ENCODE results near the gene TBC1D4. TPM values are rescaled to one million over a fixed set of nuclear protein-coding genes. Genes with fewer than 3 reads are reported as not detected.

Gene TBC1D4
- total and polyA plus RNA-seq, 10 donors = 10.1 to 67.0 (median 21.6) TPM

DNA sequence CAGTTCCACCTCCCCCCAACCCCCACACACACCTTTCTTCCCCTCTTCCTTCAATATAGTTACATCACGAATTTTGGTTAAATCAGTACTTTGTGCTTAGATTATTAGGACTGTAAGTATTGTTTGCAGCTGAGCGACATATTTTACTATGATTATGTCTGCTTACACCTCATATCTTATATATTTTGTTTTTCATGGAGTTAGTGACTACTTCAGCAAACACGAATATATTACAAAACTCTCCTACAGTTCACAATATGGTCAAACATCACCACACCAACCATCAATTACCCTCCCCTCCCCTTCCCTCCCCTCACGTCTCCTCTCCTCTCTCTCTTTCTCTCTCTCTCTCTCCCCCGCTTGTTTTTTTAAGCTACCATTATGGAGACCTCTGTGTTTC is 152.9 kb downstream of the TBC1D4 start:
- Histone ChIP-seq H3K27me3 (replicated peaks in 1 of 7) (no peaks in the 10 kb centered on the region), H3K4me3 (no peak overlapping the region), H3K27ac (no peak overlapping the region), H3K36me3 (no peaks in the 10 kb centered on the region), H3K9me3 (no peaks in the 10 kb centered on the region), H3K4me1 (peaks cover 3 to 27% (median 13%) of the 10 kb centered on the region in 6 donors)
- intact Hi-C loops (cut with DNase I; ENCODE audit: low total_unique reads) = no loop called here
- WGBS, 5 donors = 53 to 90% (median 83%) methylated on average over 4 to 5 of the region's 5 CpGs
- DNase-seq = no peak
- no peak for TF ChIP-seq POLR2AphosphoS5 (IDR thresholded peaks at IDR 0.05)

DNA sequence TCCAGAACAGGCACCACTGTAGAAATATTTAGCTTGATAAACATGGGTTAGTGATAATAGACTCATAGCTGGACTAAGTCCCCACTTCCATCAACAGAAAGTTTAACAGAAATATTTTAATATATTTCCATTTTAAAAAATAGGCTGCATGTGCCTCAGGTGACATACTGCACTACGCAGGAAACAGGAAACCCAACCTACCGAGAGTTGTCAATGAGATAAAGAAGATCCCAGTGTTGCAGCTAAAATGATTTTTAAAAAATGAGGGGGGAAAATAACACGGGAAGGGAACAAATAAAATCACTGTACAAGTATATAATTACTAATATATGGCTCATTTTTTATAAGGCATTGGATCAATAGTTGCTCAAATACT is 154.8 kb downstream of the TBC1D4 start:
- TF ChIP-seq POLR2AphosphoS5 (IDR thresholded peaks at IDR 0.05) (no peak), POLR2A (IDR thresholded peaks at IDR 0.05) (no peak)
- TF ChIP-seq, protein P1, sequence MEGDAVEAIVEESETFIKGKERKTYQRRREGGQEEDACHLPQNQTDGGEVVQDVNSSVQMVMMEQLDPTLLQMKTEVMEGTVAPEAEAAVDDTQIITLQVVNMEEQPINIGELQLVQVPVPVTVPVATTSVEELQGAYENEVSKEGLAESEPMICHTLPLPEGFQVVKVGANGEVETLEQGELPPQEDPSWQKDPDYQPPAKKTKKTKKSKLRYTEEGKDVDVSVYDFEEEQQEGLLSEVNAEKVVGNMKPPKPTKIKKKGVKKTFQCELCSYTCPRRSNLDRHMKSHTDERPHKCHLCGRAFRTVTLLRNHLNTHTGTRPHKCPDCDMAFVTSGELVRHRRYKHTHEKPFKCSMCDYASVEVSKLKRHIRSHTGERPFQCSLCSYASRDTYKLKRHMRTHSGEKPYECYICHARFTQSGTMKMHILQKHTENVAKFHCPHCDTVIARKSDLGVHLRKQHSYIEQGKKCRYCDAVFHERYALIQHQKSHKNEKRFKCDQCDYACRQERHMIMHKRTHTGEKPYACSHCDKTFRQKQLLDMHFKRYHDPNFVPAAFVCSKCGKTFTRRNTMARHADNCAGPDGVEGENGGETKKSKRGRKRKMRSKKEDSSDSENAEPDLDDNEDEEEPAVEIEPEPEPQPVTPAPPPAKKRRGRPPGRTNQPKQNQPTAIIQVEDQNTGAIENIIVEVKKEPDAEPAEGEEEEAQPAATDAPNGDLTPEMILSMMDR (IDR thresholded peaks at IDR 0.05 in 8 of 11, conservative IDR thresholded peaks at IDR 0.05 in 3 of 11) = no peak
- DNase-seq = no peak
- H3K27ac ChIP-seq = peak overlapping the region; percentile 54 to 88 (median 86)

DNA sequence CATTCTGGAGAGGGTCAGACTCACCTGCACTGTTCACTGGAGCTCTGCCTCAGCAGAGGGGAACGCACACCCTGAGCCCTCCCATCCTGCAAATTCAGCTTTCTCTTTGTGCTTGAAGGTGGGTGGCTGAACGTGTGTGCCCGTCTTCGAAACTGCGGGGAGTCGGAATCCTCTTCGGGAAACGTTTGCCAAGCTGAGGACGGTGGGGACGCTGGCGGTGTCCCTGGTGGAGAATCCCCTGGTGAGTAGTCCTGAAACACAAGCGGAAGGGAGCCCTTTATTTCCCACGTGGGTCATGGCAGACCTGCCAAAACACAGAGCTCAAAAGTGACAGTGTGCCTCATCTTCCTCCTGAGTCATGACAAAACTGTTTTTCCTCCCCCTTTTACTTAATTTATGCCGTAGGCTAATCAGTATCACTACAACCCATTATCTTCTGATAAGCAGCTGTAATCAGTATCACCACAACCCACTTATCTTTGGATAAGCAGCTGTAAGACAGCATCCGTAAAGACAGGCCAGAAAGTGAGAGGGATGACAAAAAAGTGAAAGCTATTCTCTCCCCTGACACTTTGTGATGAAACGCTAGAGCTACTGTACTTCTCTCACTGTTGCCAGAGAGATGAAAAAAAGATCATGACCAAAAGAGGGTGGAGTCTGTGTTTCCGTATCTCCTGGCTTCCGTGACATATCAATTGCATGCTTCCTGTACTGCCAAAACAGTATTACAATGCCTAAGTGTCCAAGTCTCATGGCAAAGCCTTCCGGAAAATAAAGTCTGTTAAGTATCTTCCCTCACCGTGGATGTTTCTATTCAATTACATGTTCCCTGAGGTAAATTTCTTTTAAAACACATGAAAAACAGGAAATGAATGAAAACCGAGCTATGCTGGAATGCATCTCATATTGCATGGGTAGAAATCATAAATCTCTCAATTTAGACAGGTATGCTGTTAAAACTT is 155.5 kb downstream of the TBC1D4 start:
- WGBS, 5 donors = 31 to 44% (median 34%) methylated on average over 21 of the region's 21 CpGs
- peak; percentile 77 for DNase-seq
- intact Hi-C loops (cut with DNase I; ENCODE audit: low total_unique reads) = no loop called here
- Histone ChIP-seq H3K27me3 (replicated peaks in 1 of 7) (no peaks in the 10 kb centered on the region), H3K4me3 (peak overlapping the region; percentile 19 to 65 (median 30)), H3K36me3 (no peaks in the 10 kb centered on the region), H3K27ac (peak overlapping the region; percentile 54 to 88 (median 86)), H3K9me3 (no peaks in the 10 kb centered on the region), H3K4me1 (peaks cover 3 to 27% (median 13%) of the 10 kb centered on the region in 6 donors)
- TF ChIP-seq POLR2A (IDR thresholded peaks at IDR 0.05) = no peak
- TF ChIP-seq, protein P1 (IDR thresholded peaks at IDR 0.05 in 8 of 11, conservative IDR thresholded peaks at IDR 0.05 in 3 of 11) = no peak
- peak in 2 of 3 donors; percentile 56 to 76 for TF ChIP-seq POLR2AphosphoS5 (IDR thresholded peaks at IDR 0.05)

More for the DNA sequence above, 154.8 kb downstream of the TBC1D4 start:
- Histone ChIP-seq H3K36me3 (no peaks in the 10 kb centered on the region), H3K4me3 (peak overlapping the region in 4 of 8 donors; percentile 29 to 65 (median 39)), H3K27me3 (replicated peaks in 1 of 7) (no peaks in the 10 kb centered on the region), H3K4me1 (peaks cover 3 to 27% (median 13%) of the 10 kb centered on the region in 6 donors), H3K9me3 (no peaks in the 10 kb centered on the region)
- WGBS, 5 donors = 15 to 24% (median 17%) methylated on average over 3 of the region's 3 CpGs
- intact Hi-C loops (cut with DNase I; ENCODE audit: low total_unique reads) = no loop called here

DNA sequence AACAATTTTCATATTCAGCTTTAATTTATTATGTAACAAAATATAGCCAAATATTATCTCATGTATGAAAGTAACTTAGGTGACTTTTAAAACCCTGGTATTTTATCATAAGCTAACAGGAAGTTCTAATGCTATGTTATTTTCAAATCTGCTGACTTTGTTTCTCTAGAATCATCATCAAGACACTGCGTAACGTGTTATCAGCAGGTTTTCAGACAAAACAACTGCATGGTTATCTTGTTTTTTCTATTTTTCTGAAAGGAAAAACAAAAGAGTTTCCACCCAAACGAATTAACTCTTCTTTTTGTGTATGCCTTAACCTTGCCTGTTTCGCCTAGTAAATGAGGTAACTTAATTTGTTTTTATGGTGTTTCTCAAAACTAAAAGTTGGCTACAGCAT is 156.3 kb downstream of the TBC1D4 start:
- H3K27me3 ChIP-seq (replicated peaks in 1 of 7) = no peaks in the 10 kb centered on the region
- peak overlapping the region; percentile 19 to 65 (median 30) for H3K4me3 ChIP-seq
- H3K9me3 ChIP-seq = no peaks in the 10 kb centered on the region
- TF ChIP-seq, protein P1 (IDR thresholded peaks at IDR 0.05 in 8 of 11, conservative IDR thresholded peaks at IDR 0.05 in 3 of 11) = no peak
- TF ChIP-seq POLR2AphosphoS5 (IDR thresholded peaks at IDR 0.05) (no peak), POLR2A (IDR thresholded peaks at IDR 0.05) (no peak)
- 42 to 60% (median 56%) methylated on average over 4 of the region's 4 CpGs for WGBS, 5 donors
- peak overlapping the region; percentile 54 to 88 (median 86) for H3K27ac ChIP-seq
- peaks cover 3 to 27% (median 13%) of the 10 kb centered on the region in 6 donors for H3K4me1 ChIP-seq
- DNase-seq = no peak
- intact Hi-C loops (cut with DNase I; ENCODE audit: low total_unique reads) = no loop called here
- no peaks in the 10 kb centered on the region for H3K36me3 ChIP-seq
